Measurements from ENCODE around the gene THOC6. TPM values are rescaled to one million over a fixed set of nuclear protein-coding genes. Genes with fewer than 3 reads are reported as not detected.

The THOC6 gene
- total and polyA plus RNA-seq, 9 of the 15 experiments (the other 6 are each of a cell fraction or from before 2014, with no cell fraction given): 2.5 to 65.4 (median 42.3) TPM

DNA sequence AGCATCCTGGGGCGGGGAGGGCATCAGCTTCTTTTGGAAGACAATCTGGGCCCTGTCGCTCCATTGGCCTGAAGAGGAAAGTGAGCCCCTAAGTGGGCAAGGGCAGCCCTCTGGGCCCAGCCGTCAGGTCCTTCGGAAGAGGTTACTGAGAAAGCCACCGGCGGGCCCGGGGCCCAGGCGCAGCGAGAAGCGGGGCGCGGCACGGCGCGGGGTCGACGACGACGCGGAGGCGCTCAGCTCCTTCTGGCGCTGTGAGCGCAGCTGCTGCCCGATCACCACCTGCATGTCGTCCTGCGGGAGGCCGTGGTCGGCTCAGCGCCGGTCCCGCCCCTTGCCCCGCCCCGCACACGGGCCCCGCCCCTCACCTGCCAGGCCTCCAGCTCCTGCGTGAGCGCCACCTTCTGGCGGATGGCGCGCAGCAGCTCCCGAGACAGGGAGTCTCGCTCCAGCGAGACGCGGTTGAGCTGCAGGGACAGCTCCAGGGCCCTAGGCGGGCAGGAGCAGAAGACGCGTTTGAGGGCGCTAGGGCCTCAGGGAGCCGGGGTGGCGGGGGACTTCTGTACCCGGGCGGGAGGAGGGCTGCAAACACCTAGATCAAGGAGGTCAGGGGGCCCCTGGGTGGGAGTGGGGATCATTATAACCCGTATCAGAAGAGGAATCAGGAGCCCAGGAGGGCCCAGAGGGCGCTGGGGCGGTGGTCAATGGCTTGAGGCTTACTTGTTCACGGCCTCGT lies 4.3 kb downstream of the THOC6 start:
- POLR2A ChIA-PET: interaction anchor here (0.7 to 1.9 kb wide), 9 partner anchors 20 to 129 kb away, joined by 3 to 6 read pairs (median 4); no protein-coding TSS in a partner anchor
- no peak overlapping the region for H3K27ac ChIP-seq (ENCODE audit: extremely low read depth, low read depth, low read length)
- peaks cover 6% of the 10 kb centered on the region; the same call in 1 of the 2 replicates for H4K20me1 ChIP-seq (replicated peaks; ENCODE audit: control insufficient read depth, insufficient read depth, low read length)
- CTCF ChIA-PET (ENCODE audit: low intra/inter-chr PET ratio): interaction anchor here (0.7 to 0.8 kb wide), 2 partner anchors 25 kb away, joined by 3 read pairs; no protein-coding TSS in a partner anchor
- BruUV-seq (replicated peaks): no TSS peak
- FAIRE-seq (peak; percentile 81), DNase-seq (ENCODE audit: extremely low read depth in 1 of 4, low spot score in 3 of 4) (peak; percentile 92 to 95 (median 92)), ATAC-seq (peak; percentile 75)
- H3K27me3 ChIP-seq (ENCODE audit: control insufficient read depth in 2 of 2, insufficient read depth in 2 of 2, low read length in 2 of 2): peaks cover 12 to 39% of the 10 kb centered on the region in 2 experiments; a peak in 4 of 5 replicates
- peaks cover 12% of the 10 kb centered on the region for H3K79me2 ChIP-seq (ENCODE audit: control insufficient read depth, insufficient read depth, low read length)
- in situ Hi-C loops (cut with MboI) (no loop called here), intact Hi-C loops (cut with micrococcal nuclease) (loop anchor here (1.0 to 10.0 kb wide), 2 partner anchors 25 to 63 kb away; partner anchors contain the start of genes KREMEN2 and PAQR4)
- H3K36me3 ChIP-seq (ENCODE audit: control insufficient read depth, insufficient read depth, low read length): peaks cover 24% of the 10 kb centered on the region; the same call in 2 of the 3 replicates
- no peaks in the 10 kb centered on the region for H3K9me1 ChIP-seq (ENCODE audit: control insufficient read depth, insufficient read depth, low read length)
- H3K9me3 ChIP-seq (replicated peaks; ENCODE audit: control insufficient read depth, insufficient read depth, low read depth, low read length): no peaks in the 10 kb centered on the region
- H2AFZ ChIP-seq (ENCODE audit: low read depth, low read length): no peak overlapping the region
- peaks cover 17 to 74% of the 10 kb centered on the region in 2 experiments for H3K4me1 ChIP-seq (replicated peaks in 1 of 2; ENCODE audit: control insufficient read depth in 2 of 2, insufficient read depth in 2 of 2, low read length in 2 of 2)
- H3K4me3 ChIP-seq: no peak overlapping the region
- H3K9ac ChIP-seq (ENCODE audit: insufficient read depth in 1 of 2, low read depth in 2 of 2, low read length in 2 of 2): peak overlapping the region in 1 of 2 experiments; percentile 89; a peak in 2 of 4 replicates
- H3K4me2 ChIP-seq (ENCODE audit: insufficient read depth, low read length): peak overlapping the region; percentile 67
- 3% methylated on average over 37 of the region's 58 CpGs for WGBS (ENCODE audit: insufficient coverage, low coverage, missing lambda C conversion rate)
- TF ChIP-seq POLR2AphosphoS5 (IDR thresholded peaks at IDR 0.05; ENCODE audit: control insufficient read depth, insufficient read depth, low read depth, low read length) (peak; percentile 30; the same call in 1 of the 2 replicates), HMGXB4 (CRISPR knock-in tag; IDR thresholded peaks at IDR 0.05) (no peak), POLR2AphosphoS2 (IDR thresholded peaks at IDR 0.05; ENCODE audit: low read length) (peak; percentile 88), ZFX (CRISPR knock-in tag; IDR thresholded peaks at IDR 0.05) (peak; percentile 30; the same call in 1 of the 2 replicates), ZNF780A (CRISPR knock-in tag; IDR thresholded peaks at IDR 0.05) (no peak), FOXK1 (CRISPR knock-in tag; IDR thresholded peaks at IDR 0.05; ENCODE audit: borderline replicate concordance) (no peak), CXXC5 (CRISPR knock-in tag; IDR thresholded peaks at IDR 0.05) (peak; percentile 51), EP300 (IDR thresholded peaks at IDR 0.05; ENCODE audit: low read length) (no peak)
- TF ChIP-seq, protein P1, sequence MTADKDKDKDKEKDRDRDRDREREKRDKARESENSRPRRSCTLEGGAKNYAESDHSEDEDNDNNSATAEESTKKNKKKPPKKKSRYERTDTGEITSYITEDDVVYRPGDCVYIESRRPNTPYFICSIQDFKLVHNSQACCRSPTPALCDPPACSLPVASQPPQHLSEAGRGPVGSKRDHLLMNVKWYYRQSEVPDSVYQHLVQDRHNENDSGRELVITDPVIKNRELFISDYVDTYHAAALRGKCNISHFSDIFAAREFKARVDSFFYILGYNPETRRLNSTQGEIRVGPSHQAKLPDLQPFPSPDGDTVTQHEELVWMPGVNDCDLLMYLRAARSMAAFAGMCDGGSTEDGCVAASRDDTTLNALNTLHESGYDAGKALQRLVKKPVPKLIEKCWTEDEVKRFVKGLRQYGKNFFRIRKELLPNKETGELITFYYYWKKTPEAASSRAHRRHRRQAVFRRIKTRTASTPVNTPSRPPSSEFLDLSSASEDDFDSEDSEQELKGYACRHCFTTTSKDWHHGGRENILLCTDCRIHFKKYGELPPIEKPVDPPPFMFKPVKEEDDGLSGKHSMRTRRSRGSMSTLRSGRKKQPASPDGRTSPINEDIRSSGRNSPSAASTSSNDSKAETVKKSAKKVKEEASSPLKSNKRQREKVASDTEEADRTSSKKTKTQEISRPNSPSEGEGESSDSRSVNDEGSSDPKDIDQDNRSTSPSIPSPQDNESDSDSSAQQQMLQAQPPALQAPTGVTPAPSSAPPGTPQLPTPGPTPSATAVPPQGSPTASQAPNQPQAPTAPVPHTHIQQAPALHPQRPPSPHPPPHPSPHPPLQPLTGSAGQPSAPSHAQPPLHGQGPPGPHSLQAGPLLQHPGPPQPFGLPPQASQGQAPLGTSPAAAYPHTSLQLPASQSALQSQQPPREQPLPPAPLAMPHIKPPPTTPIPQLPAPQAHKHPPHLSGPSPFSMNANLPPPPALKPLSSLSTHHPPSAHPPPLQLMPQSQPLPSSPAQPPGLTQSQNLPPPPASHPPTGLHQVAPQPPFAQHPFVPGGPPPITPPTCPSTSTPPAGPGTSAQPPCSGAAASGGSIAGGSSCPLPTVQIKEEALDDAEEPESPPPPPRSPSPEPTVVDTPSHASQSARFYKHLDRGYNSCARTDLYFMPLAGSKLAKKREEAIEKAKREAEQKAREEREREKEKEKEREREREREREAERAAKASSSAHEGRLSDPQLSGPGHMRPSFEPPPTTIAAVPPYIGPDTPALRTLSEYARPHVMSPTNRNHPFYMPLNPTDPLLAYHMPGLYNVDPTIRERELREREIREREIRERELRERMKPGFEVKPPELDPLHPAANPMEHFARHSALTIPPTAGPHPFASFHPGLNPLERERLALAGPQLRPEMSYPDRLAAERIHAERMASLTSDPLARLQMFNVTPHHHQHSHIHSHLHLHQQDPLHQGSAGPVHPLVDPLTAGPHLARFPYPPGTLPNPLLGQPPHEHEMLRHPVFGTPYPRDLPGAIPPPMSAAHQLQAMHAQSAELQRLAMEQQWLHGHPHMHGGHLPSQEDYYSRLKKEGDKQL (CRISPR knock-in tag; IDR thresholded peaks at IDR 0.05; ENCODE audit: borderline replicate concordance): no peak
- TF ChIP-seq, protein P2, sequence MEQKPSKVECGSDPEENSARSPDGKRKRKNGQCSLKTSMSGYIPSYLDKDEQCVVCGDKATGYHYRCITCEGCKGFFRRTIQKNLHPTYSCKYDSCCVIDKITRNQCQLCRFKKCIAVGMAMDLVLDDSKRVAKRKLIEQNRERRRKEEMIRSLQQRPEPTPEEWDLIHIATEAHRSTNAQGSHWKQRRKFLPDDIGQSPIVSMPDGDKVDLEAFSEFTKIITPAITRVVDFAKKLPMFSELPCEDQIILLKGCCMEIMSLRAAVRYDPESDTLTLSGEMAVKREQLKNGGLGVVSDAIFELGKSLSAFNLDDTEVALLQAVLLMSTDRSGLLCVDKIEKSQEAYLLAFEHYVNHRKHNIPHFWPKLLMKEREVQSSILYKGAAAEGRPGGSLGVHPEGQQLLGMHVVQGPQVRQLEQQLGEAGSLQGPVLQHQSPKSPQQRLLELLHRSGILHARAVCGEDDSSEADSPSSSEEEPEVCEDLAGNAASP (IDR thresholded peaks at IDR 0.05): no peak
- TF ChIP-seq, protein P3, sequence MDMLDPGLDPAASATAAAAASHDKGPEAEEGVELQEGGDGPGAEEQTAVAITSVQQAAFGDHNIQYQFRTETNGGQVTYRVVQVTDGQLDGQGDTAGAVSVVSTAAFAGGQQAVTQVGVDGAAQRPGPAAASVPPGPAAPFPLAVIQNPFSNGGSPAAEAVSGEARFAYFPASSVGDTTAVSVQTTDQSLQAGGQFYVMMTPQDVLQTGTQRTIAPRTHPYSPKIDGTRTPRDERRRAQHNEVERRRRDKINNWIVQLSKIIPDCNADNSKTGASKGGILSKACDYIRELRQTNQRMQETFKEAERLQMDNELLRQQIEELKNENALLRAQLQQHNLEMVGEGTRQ (CRISPR knock-in tag; IDR thresholded peaks at IDR 0.05): no peak

Data from K562 (cell line).